SK-N-SH treated with all-trans-retinoic acid at 6 μM for 48 hours (cell line): ENCODE measurements around the gene PLEKHM3.

Experiments used
- ATAC-seq: fragments of 200-7000 bp; cut with Tn5 transposase; 3 replicates; pipeline ENCODE4 v1.9.1; 2020; ENCODE audit warnings: mild to moderate bottlenecking, moderate library complexity
- ARNTL ChIP-seq: fragments of 450-650 bp; formaldehyde crosslinking; IDR thresholded peaks from 2 replicates; pipeline ENCODE4 v1.5.0; 2020; ENCODE audit warnings: low read depth, mild to moderate bottlenecking, moderate library complexity, borderline replicate concordance
- BACH2 ChIP-seq: fragments of 250-450 bp; sonication (Bioruptor Pico); IDR thresholded peaks from 2 replicates; pipeline ENCODE4 v1.9.0; 2021; ENCODE audit warnings: mild to moderate bottlenecking, borderline replicate concordance
- CSDC2 ChIP-seq: fragments of 250-450 bp; sonication (Bioruptor Pico); IDR thresholded peaks from 2 replicates; pipeline ENCODE4 v1.5.0; 2020; ENCODE audit warnings: mild to moderate bottlenecking, moderate library complexity
- ESRRG ChIP-seq: fragments of 250-450 bp; sonication (Bioruptor Pico); IDR thresholded peaks from 2 replicates; pipeline ENCODE4 v1.6.1; 2021; ENCODE audit warnings: mild to moderate bottlenecking
- GLIS3 ChIP-seq: fragments of 250-450 bp; sonication (Bioruptor Pico); IDR thresholded peaks from 2 replicates; pipeline ENCODE4 v1.5.0; 2020; ENCODE audit warnings: mild to moderate bottlenecking, moderate library complexity
- ISL1 ChIP-seq: fragments of 250-450 bp; sonication (Bioruptor Pico); IDR thresholded peaks from 2 replicates; pipeline ENCODE4 v2.1.2; 2022; ENCODE audit warnings: mild to moderate bottlenecking, moderate library complexity
- OSR1 ChIP-seq: fragments of 250-450 bp; sonication (Bioruptor Pico); IDR thresholded peaks from 2 replicates; pipeline ENCODE4 v1.8.0; 2022; ENCODE audit warnings: moderate library complexity, mild to moderate bottlenecking, inconsistent platforms
- PPARA ChIP-seq: fragments of 250-450 bp; sonication (Bioruptor Pico); IDR thresholded peaks from 2 replicates; pipeline ENCODE4 v1.5.0; 2020; ENCODE audit warnings: mild to moderate bottlenecking, borderline replicate concordance
- RARB ChIP-seq: fragments of 250-450 bp; sonication (Bioruptor Pico); IDR thresholded peaks from 2 replicates; pipeline ENCODE4 v1.8.0; 2021; ENCODE audit warnings: mild to moderate bottlenecking, moderate library complexity
- SNAI2 ChIP-seq: fragments of 250-450 bp; sonication (Bioruptor Pico); IDR thresholded peaks from 2 replicates; pipeline ENCODE4 v1.5.0; 2020; ENCODE audit warnings: mild to moderate bottlenecking, moderate library complexity
- TCF4 ChIP-seq: fragments of 250-450 bp; sonication (Bioruptor Pico); IDR thresholded peaks from 2 replicates; pipeline ENCODE4 v1.8.0; 2021; ENCODE audit warnings: mild to moderate bottlenecking, moderate library complexity, borderline replicate concordance
- TOX ChIP-seq: fragments of 250-450 bp; sonication (Bioruptor Pico); IDR thresholded peaks from 2 replicates; pipeline ENCODE4 v1.8.0; 2021; ENCODE audit warnings: mild to moderate bottlenecking, moderate library complexity, borderline replicate concordance
- TSHZ2 ChIP-seq: fragments of 250-450 bp; sonication (Bioruptor Pico); IDR thresholded peaks from 2 replicates; pipeline ENCODE4 v1.5.0; 2020; ENCODE audit warnings: mild to moderate bottlenecking, moderate library complexity
- ZC3H10 ChIP-seq: fragments of 250-450 bp; sonication (Bioruptor Pico); IDR thresholded peaks from 2 replicates; pipeline ENCODE4 v1.5.1; 2021; ENCODE audit warnings: mild to moderate bottlenecking, moderate library complexity
- ZFP3 ChIP-seq: fragments of 250-450 bp; sonication (Bioruptor Pico); IDR thresholded peaks from 2 replicates; pipeline ENCODE4 v1.5.0; 2020; ENCODE audit warnings: mild to moderate bottlenecking, moderate library complexity
- ZFP30 ChIP-seq: fragments of 450-650 bp; formaldehyde crosslinking; IDR thresholded peaks from 2 replicates; pipeline ENCODE4 v1.5.0; 2022; ENCODE audit warnings: mild to moderate bottlenecking, moderate library complexity
- ZNF565 ChIP-seq: fragments of 450-650 bp; formaldehyde crosslinking; conservative IDR thresholded peaks from 2 replicates; pipeline ENCODE4 v1.5.0; 2020; ENCODE audit warnings: low read depth, mild to moderate bottlenecking, moderate library complexity
- ZNF70 ChIP-seq: fragments of 450-650 bp; formaldehyde crosslinking; IDR thresholded peaks from 2 replicates; pipeline ENCODE4 v1.5.0; 2020; ENCODE audit warnings: mild to moderate bottlenecking, moderate library complexity
- TF ChIP-seq, protein P1 (sequence below): fragments of 250-450 bp; sonication (Bioruptor Pico); IDR thresholded peaks from 2 replicates; pipeline ENCODE4 v1.8.0; 2020; ENCODE audit warnings: mild to moderate bottlenecking, moderate library complexity, borderline replicate concordance
- TF ChIP-seq, protein P2 (sequence below): fragments of 250-450 bp; sonication (Bioruptor Pico); IDR thresholded peaks from 2 replicates; pipeline ENCODE4 v1.5.1; 2021; ENCODE audit warnings: mild to moderate bottlenecking, moderate library complexity
- TF ChIP-seq, protein P3 (sequence below): fragments of 250-450 bp; sonication (Bioruptor Pico); IDR thresholded peaks from 2 replicates; pipeline ENCODE4 v1.8.0; 2021; ENCODE audit warnings: low read depth, mild to moderate bottlenecking, moderate library complexity, borderline replicate concordance
- TF ChIP-seq, protein P4 (sequence below): fragments of 250-450 bp; sonication (Bioruptor Pico); IDR thresholded peaks from 2 replicates; pipeline ENCODE4 v1.5.1; 2020; ENCODE audit warnings: low read depth, mild to moderate bottlenecking, moderate library complexity

Gene PLEKHM3

DNA sequence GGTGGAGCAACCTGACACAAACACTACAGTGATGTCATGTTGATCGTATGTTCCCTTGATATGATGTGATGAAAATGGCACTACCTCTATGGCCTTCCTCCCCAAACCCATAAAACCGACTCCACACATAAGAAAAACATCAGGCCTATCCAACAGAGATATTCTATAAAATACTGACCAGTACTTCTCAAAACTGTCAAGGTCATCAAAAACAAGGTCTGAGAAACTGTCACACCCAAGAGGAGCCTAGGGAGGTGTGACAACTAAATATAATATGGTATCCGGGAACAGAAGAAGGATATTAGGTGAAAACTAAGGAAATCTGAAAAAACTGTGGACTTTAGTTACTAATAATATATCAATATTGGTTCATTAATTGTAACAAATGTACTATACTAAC, 169.7 kb downstream of the PLEKHM3 start:
- TF ChIP-seq ESRRG (CRISPR knock-in tag) (no peak), BACH2 (CRISPR knock-in tag) (no peak), GLIS3 (CRISPR knock-in tag) (no peak), RARB (CRISPR knock-in tag) (no peak), PPARA (CRISPR knock-in tag) (no peak), ISL1 (CRISPR knock-in tag) (no peak)
- TF ChIP-seq, protein P1, sequence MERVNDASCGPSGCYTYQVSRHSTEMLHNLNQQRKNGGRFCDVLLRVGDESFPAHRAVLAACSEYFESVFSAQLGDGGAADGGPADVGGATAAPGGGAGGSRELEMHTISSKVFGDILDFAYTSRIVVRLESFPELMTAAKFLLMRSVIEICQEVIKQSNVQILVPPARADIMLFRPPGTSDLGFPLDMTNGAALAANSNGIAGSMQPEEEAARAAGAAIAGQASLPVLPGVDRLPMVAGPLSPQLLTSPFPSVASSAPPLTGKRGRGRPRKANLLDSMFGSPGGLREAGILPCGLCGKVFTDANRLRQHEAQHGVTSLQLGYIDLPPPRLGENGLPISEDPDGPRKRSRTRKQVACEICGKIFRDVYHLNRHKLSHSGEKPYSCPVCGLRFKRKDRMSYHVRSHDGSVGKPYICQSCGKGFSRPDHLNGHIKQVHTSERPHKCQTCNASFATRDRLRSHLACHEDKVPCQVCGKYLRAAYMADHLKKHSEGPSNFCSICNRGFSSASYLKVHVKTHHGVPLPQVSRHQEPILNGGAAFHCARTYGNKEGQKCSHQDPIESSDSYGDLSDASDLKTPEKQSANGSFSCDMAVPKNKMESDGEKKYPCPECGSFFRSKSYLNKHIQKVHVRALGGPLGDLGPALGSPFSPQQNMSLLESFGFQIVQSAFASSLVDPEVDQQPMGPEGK, result no peak
- no peak for ATAC-seq

- TF ChIP-seq ESRRG (CRISPR knock-in tag) (no peak), OSR1 (no peak), CSDC2 (CRISPR knock-in tag) (no peak), ZFP3 (no peak), ZC3H10 (no peak), PPARA (CRISPR knock-in tag) (no peak), TCF4 (CRISPR knock-in tag) (no peak), TOX (CRISPR knock-in tag) (no peak), TSHZ2 (CRISPR knock-in tag) (no peak), RARB (CRISPR knock-in tag) (no peak), SNAI2 (CRISPR knock-in tag) (no peak), BACH2 (CRISPR knock-in tag) (no peak), ARNTL (CRISPR knock-in tag) (no peak), ZFP30 (CRISPR knock-in tag) (no peak), ZNF70 (CRISPR knock-in tag) (no peak), ZNF565 (CRISPR knock-in tag) (no peak)
- TF ChIP-seq, protein P2, sequence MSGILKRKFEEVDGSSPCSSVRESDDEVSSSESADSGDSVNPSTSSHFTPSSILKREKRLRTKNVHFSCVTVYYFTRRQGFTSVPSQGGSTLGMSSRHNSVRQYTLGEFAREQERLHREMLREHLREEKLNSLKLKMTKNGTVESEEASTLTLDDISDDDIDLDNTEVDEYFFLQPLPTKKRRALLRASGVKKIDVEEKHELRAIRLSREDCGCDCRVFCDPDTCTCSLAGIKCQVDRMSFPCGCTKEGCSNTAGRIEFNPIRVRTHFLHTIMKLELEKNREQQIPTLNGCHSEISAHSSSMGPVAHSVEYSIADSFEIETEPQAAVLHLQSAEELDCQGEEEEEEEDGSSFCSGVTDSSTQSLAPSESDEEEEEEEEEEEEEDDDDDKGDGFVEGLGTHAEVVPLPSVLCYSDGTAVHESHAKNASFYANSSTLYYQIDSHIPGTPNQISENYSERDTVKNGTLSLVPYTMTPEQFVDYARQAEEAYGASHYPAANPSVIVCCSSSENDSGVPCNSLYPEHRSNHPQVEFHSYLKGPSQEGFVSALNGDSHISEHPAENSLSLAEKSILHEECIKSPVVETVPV (CRISPR knock-in tag), result no peak
- TF ChIP-seq, protein P3, sequence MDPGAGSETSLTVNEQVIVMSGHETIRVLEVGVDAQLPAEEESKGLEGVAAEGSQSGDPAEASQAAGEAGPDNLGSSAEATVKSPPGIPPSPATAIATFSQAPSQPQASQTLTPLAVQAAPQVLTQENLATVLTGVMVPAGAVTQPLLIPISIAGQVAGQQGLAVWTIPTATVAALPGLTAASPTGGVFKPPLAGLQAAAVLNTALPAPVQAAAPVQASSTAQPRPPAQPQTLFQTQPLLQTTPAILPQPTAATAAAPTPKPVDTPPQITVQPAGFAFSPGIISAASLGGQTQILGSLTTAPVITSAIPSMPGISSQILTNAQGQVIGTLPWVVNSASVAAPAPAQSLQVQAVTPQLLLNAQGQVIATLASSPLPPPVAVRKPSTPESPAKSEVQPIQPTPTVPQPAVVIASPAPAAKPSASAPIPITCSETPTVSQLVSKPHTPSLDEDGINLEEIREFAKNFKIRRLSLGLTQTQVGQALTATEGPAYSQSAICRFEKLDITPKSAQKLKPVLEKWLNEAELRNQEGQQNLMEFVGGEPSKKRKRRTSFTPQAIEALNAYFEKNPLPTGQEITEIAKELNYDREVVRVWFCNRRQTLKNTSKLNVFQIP (CRISPR knock-in tag), result no peak
- TF ChIP-seq, protein P4, sequence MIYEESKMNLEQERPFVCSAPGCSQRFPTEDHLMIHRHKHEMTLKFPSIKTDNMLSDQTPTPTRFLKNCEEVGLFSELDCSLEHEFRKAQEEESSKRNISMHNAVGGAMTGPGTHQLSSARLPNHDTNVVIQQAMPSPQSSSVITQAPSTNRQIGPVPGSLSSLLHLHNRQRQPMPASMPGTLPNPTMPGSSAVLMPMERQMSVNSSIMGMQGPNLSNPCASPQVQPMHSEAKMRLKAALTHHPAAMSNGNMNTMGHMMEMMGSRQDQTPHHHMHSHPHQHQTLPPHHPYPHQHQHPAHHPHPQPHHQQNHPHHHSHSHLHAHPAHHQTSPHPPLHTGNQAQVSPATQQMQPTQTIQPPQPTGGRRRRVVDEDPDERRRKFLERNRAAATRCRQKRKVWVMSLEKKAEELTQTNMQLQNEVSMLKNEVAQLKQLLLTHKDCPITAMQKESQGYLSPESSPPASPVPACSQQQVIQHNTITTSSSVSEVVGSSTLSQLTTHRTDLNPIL (CRISPR knock-in tag), result no peak
- TF ChIP-seq, protein P1, result no peak
- peak; percentile 71 for ATAC-seq
These were observed 170.6 kb downstream of the PLEKHM3 start for GRCh38 chr2:207854484-207855440.
